Activated CD4-positive, alpha-beta T cell treated with anti-CD3 and anti-CD28 coated beads, Interleukin-2, amount 50 U/mL, for 4 hours (primary cell): ENCODE measurements around the gene NSG2.
"Not testable (repeated sequence)": the region's sequence is repeated elsewhere in the genome, so short reads cannot be mapped to it uniquely, and the experiment has no call there.

ENCODE experiments used
- DNase-seq, 2 experiments: peaks; one replicate each; pipeline ENCODE4 v3.0.0-alpha.2; 2020

Gene NSG2

DNA sequence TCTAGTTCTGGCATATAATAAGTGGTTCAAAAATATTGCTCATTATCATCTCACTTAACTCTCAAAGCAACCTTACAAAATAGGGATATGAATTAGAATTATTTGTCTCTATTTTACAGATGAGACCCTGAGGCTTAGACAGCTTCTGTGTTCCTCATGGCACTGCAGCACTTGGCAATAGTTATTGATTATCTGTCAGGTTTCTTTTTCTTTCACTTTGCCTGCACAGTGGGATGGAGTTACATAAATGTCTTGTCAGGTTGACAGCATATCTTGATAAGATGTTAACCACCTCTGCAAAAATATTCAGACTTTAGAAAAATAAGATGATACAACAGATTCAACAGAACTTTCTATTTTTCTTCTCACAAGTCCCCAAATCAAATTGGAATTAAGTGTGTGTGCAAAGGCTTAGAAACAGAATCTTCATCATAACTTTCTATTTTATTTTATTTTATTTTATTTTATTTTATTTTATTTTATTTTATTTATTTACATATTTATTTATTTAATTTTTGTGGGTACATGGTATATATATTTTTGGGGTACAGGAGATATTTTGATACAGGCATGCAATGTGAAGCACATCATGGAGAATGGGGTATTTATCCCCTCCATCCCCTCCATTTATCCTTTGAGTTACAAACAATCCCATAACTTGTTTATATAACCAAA is 17.7 kb downstream of the NSG2 start:
- DNase-seq = no peak

DNA sequence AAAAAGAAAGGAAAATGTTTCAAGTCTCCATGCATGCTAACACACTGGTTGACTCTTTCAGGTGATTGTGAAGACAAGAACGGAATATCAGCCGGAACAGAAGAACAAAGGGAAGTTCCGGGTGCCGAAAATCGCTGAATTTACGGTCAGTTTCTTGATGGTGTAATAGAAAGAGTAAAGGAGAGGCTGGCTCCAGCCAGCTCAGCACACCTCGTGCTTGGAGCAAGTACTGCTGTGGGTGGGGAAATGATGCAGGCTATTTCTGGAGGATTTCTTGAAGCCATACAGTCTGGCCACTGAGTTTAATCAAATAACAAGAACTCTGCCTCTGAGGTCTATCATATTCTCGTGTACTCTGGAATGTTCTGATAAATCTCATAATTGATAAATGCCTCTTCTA is 18.7 kb downstream of the NSG2 start:
- no peak for DNase-seq

DNA sequence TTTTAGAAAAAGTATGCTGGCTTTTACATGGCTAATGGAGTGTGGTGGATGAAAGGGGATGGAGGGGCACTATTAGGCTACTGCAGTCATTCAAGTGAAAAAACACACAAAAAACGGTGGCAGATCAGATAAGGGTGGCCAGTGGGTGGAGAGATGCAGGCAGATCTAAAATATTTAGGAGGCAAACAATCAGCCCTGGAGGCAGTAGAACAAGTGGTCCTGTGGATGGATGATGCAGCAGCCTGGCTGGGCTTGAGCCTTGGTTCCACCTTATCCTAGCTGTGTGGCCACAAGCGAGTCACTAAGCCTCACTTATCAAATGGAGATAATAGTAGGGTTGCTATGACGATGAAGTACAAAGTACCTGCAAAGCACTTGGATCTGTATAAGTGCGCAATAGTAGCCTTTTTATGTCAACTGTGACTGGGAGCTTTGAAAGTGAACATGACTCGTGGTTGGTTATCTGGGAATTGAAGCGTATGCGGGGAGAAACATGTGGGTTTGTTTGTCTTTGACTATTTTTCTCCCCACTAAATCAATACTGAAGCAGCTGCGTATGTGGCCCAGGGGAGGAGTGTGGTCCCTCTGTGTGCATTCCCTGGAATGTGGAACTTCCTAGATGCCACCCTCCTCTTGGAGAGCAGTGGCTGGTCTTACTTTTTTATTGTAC is 20.2 kb downstream of the NSG2 start:
- DNase-seq = no peak

DNA sequence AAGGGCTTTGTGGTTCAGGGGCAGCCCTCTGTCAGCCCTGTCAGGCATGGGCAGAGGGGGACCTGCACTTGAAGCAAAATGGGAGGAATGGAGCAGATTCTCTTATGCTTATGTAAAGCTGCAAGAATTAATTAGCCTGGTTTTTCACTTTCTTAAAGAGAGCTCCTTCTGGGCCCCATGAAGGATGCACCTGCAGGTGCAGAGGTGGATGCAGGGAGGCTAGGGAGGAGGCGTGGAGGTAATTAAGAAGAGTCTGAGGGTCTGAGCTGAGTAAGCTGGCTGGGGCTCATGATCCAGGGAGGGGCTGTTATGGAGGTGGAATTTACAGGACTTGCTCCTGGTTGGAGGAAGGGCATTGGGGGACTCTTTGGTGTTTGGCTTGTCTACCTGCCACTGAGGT is 22.0 kb downstream of the NSG2 start:
- no peak for DNase-seq

DNA sequence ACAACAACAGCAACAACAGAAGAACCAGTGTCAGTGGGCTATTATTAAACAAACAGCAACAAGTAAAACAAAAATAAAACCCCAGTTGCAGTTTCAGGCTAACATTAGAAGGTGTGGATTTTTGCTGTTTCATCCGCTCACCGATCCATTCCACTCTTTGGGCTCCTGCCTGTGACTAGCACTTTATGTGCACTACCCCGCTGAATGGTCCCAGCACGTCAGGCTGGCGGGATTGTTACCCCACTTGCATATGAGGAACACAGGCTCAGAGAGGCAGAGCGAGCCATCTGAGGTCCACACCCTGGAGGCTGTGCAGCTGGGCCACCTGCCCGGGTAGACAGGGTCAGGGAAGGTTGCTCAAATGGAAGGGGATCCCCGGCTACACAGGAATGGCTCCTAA is 26.0 kb downstream of the NSG2 start:
- DNase-seq = no peak

DNA sequence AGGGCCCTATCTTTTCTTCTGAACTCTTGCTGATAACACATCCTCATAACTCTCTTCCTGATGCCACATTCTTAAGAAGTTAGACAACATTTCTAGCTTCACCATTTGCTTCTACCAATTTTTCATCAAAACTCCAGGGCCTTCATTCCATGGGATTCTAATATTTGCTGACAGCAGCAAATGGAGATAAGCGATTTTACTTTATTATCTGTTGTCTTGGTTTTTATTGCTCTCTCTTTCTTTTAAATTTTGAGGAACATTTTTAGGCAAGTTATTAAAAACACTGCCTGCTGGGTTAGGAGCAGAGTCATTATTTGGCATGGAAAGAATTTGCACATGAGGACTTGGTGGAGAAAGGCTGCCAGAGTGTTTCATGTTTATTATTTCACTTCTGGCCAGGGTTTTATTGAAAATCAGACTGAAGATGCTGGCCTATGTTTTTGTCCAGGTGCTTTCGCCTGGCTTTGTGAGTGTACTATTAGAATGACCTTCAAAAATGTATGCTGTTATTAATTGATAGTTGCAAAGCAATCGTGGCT is 27.7 kb downstream of the NSG2 start:
- no peak for DNase-seq

DNA sequence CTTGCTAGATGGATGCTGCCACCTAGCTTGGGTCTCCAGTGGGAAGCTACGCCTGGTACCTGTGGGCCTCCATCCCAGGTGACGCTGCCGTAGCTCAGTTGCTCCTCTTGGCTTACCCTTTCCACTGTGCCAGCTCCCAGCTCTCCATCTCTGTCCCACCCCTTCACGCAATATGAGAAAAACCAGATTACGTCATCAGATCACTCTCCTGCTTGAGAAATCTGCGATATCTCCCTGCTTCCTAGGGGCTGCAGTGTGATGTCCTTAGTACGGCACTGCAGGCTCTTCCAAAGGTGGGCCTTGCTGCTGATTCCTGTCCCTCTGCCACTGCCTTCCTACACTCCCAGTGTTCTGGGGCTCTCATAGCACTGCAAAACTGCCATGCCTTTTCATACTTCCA is 28.9 kb downstream of the NSG2 start:
- no peak for DNase-seq

DNA sequence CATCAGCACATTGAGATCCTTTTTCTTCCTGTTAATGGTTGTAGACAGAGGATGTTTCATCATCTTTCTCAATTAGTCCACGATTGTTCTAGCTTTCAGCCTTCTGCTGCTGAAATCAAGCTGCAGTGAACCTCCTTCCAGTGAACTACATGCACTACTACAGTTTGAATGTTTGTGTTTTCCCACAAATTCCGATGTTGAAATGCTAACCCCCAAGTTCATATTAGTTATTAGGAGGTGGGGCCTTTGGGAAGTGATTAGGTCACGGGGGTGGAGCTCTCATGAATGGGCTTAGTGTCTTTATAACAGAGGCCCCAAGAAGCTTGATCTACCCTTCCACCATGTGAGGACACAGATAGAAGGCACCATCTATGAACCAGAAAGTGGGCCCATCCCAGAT is 32.9 kb downstream of the NSG2 start:
- DNase-seq = no peak

DNA sequence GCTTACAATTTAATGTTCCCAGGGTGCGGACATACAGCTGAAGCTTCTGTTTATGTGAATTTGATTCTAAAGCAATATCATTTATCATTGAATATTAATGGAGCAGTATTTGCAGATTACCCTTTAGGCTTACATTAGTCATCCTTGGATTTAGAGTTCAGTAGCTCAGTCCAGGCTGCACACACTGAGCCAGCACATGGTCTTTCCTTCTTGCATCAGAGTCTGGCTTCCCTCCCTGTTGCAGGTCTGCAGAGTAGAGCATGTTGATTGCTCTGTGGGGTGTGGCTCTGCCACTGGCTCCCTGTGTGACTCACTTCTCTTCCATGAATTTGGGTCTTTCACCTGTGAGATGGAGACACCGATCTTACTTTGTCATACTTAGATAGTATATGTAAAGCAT is 36.8 kb downstream of the NSG2 start:
- no peak for DNase-seq

DNA sequence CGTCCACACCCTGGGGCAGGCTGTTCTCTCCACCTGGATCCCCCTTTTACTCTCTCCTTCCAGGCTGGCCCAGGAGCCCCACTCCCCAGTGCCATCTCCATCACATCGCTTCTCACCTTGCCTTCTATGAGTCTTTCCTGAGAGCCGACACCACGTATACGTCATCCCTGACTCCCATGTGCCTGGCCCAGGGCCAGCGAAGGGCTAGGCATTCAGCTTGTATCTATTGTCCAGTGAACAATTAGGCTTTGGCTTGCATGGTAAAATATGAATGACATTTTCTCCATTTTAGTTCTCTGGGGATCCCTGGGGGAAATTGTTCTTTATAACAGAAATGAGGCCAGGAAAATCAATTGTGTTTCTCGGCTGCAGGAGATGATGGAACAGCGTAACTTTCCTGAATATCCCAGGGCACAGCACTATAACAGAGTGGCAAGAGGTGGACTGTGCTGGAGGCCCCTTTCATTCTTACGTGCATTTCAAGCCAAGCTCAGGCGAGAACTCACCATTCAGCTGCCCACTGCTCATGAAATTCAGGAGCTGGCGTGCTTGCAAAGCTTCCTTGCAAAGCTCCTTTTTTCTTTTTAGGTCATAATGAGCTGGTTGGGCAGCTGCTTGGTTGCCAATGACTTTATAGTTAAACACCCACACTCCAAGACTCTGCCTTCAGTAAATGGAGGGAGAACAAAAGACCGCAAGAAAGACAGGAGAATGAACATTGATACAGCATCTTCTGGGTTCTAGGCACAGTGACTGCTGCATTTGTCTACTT is 37.7 kb downstream of the NSG2 start:
- DNase-seq = no peak

DNA sequence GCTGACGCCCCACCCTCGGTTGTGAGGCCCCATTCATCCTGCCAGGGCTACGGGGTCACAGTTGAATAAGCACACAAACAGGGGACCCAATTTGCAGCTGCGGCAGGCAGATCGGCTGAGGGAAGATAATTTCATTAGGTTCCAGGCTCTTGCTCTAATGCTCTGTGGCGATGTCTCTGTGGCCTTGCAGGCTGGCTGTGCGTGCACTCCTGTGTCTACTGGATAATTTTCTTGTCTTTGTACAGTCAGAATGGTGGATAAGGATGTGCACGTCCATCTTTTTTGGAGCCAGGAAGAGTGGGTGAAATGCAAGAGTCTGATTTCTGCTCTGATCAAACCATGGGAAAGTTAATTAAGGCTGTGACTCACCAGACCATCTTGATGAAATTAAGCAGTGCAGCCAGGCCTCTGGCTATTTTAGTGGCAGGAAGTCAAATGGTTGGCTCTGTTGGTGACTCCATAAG is 39.2 kb downstream of the NSG2 start:
- DNase-seq = no peak

DNA sequence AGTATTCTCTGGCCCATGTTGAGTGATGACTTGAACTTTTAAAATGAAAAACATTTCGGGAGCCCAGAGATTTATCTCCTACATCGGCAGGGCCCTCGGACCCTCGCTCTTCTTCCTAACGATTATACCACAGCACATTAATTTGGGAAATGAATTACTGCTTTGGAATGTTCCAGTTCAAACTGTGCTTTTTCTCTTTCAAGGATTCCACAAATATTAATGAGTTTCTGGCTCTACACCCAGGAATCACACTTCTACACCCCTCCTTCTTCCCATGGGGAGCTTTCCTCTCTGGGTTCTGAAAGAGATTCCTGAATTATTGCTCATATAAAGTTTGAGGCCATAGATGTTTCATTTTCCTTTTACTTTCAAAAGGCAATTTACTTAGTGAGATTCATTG is 41.2 kb downstream of the NSG2 start:
- DNase-seq = no peak

DNA sequence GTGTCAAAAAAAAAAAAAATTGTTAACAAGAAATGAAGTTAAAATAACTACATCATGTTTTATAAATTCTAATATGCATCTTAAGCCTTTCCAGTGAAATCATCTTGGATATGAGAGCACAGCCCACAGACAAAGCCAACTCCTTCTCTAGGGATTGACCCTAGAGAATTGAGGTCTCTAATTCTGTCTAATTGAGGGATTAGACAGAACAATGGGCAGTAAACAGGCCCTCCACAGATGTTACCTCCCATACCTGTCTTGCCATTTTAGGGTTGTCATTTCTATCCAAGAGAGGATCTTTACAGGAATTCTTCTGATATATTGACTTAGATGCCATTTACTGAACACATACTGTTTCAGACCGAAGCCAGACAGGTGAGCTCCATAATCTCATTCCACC is 42.3 kb downstream of the NSG2 start:
- no peak for DNase-seq

DNA sequence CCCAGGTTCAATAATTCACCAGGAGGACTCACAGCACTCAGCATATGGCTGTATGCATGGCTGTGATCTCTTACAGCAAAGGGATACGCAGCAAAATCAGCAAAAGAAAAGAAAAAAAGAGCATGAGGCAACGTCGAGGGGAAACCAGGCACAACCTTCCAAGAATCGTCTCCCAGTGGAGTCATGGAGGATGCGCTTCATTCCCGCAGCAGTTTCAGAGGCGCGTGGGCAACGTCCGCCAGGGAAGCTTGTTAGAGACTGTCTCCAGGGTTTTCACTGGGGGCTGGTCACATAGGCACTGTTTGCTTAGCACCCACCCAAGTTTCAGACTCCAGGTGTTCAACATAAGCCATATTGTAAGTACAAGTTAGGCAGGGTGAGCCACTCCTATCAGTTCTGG is 44.6 kb downstream of the NSG2 start:
- DNase-seq = no peak

DNA sequence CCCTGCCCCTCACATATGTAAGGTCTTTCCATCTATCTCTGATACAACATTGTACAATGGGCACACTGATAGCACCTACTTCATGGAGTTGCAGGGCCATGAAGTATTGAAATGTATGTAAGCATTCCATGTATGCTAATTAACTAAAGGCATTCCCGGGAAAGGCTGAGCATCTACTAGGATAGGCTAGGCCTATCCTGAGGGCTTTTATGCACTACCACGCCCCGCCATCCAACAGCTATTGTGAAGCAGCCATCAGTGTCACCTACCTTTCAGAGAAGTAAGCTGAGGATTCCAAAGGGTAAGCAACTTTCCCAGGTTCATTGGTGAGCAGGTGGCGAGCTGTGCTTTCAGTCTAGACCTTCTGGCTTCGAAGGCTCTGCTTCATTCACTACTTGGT is 47.6 kb downstream of the NSG2 start:
- DNase-seq = no peak

DNA sequence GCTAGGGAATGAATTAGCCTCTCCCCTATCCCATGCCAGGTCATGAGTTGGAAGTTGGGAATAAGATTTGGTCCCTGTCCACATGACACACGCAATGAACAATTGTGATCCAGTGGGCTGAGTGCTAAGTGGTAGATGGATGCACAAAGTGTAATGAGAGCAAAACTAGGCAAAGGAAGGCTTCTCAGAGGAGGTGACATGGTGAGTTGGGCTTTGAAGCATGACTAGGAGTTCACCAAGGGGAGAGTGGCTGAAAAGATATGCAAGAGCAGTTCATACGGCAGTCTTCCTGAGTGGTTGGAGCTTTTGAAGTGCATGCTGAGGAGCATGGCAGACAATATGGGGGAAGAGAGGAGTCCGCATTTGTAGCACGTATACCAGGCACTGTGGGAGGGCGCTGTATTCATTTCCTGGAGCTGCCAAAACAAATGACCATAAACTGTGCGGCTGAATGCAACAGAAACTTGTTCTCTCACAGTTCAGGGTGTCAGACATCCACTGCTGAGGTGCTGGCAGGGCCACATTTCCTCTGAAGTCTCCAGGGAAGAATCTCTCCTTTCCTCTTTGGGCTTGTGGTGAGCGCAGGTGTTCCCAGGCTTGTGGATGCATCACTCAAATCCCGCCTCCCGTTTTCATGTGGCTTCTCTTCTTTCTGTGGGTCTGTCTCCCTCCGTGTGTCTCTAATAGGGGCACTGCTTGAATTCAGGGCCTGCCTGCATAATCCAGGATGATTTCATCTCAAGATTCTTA is 49.5 kb downstream of the NSG2 start:
- DNase-seq = no peak

DNA sequence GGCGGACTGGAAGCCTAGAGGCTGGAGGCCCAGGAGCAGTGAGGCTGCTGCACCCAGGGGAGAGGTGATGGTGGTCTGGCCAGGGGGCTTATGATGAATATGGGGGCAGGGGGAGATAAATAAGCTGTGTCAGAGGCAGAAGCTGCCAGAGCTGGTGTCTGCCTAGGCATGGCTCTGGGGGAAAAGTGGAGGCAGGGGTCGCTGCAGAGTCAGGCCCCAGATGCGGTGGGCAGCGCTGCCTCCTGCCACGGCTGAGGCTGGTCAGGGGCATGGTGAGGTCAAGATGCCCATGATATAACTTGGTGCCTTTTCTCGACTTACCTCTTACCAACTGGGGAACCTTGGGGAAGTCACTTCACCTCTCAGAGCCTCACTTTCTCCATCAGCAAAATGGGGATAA is 51.1 kb downstream of the NSG2 start:
- DNase-seq = no peak

DNA sequence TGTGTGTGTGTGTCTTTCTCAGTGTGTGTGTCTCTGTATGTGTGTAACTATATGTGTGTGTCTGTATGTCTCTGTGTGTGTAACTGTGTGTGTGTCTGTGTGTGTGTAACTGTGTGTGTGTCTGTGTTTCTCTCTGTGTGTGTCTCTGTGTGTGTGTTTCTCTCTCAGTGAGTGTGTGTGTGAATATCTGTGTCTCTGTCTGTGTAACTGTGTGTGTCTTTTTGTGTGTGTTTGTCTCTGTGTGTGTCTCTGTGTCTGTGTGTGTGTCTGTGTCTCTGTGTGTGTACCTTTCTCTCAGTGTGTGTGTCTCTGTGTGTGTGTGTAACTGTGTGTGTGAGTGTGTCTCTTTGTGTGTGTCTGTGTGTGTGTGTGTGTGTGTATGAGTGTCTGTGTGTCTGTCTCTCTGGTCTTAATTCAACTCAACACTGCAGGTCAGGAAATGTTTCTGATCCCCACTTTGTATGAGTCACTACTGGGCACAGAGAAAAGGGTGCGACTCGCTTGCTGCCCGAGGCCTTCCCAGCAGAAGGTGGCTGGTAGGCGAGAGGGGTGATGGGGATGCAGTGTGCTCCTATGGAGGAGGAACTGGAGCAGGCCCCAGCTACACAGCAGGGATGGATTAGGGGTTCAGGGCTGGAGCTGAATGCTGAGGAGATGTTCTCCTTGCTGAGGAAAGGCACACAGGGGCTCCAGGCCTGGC is 52.1 kb downstream of the NSG2 start:
- no peak for DNase-seq

DNA sequence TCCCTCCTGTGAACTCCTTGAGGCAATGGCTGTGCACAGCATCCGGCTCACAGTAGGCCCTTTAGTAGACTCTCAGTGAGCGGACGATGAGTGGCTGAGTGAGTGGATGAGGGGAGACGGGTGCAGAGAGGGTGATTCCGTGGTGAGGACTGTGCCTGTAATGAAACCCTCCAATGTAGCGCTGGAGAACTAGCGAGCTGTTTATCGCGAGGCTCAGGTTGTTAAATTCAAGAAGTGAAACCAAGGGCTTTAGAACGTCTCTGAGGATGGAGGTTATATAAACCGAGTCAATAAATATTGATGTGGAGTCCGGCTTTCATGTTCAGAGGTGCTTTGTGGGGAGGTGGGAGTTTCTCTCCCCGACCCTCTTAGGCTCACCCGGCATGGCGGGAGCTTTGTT is 53.2 kb downstream of the NSG2 start:
- DNase-seq = no peak

DNA sequence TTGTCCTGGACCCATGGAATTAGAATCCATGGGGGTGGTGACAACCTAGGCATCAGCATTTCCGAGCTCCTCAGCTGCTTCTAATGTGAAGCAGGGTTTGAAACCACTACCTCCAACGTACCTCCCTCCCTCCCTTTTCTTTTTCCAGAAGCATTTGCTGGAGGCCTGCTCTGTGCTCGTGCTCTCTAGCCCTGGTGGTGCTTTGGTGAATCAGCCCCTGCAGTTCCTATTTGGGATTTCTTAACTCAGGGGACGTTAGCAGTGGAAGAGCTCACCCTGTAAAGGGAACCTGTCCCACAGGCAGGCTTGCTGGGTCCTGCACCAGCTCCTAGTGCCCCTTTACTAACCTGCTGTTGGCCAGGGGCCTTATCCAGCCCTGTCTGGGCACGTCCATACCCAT is 55.0 kb downstream of the NSG2 start:
- DNase-seq = no peak

DNA sequence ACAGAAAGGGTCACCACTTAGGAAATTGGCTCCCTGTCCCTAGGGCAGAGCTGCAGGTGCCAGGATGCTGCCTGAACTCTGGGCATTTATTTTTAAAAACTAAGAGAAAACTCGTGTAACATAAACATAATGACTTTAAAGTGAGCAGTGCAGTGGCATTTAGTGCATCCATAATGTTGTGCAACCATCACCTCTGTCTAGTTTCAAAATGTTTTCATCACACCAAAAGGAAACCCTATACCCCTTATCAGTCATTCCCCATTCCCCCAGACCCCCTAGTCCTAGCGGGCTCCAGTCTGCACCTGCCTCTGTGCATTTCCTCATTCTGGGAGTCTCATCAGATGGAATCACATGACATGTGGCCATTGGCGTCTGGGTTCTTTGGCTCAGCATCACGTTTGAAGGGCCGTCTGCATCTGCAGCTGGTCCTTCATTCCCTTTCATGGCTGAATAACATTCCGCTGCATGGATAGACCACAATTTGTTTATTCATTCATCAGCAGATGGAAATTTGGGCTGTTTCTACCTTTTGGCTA is 55.8 kb downstream of the NSG2 start:
- DNase-seq = no peak

DNA sequence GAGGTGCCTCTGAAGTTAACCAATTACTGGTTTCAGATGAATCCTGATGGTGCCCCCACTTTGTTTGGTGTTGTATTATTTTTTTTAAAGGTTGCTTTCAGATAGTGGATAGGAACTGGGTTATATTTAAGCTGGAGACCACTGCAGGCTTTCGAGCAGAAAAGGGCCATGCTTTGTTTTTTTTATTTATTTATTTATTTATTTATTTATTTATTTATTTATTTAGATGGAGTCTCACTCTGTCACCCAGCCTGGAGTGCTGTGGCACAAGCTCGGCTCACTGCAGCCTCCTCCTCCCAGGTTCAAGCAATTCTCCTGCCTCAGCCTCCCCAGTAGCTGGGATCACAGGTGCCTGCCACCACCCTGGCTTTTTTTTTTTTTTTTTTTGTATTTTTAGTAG is 57.1 kb downstream of the NSG2 start:
- not testable (repeated sequence) for DNase-seq
